RPMI7951 (cell line): ENCODE data around the gene VPS18. TPM values are rescaled to one million over a fixed set of nuclear protein-coding genes. Genes with fewer than 3 reads are reported as not detected.

ENCODE experiments used
- DNase-seq: peaks from one replicate; pipeline ENCODE4 v3.0.0-alpha.2; 2012; ENCODE audit warnings: low read depth
- total RNA-seq: library from RNA; depleted of rRNA; stranded (reverse); fragments of >200 nt; shearing (Covaris generic); gene quantifications from 2 replicates; pipeline ENCODE4 v1.2.3, GENCODE V29; 2014

VPS18 gene
- total RNA-seq, 1 experiment from 2014 or later, result 14.9 TPM

DNA sequence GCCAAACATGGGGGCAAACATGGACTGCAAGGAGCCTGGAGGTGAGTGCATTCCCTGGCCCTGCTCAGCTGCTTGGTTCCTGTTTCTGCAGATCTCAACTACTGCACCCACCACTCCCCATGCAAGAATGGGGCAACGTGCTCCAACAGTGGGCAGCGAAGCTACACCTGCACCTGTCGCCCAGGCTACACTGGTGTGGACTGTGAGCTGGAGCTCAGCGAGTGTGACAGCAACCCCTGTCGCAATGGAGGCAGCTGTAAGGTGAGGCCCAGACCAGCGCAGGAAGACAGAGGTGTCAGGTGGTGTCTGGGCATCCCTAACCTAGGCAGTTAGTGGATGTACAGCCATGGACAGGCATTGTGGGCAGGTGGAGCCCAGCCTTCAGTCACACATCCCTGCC lies 40.2 kb downstream of the VPS18 start:
- DNase-seq, result no peak

GRCh38 chr15:40936234-40936708 lies 42.0 kb downstream of the VPS18 start:
- no peak for DNase-seq

DNA sequence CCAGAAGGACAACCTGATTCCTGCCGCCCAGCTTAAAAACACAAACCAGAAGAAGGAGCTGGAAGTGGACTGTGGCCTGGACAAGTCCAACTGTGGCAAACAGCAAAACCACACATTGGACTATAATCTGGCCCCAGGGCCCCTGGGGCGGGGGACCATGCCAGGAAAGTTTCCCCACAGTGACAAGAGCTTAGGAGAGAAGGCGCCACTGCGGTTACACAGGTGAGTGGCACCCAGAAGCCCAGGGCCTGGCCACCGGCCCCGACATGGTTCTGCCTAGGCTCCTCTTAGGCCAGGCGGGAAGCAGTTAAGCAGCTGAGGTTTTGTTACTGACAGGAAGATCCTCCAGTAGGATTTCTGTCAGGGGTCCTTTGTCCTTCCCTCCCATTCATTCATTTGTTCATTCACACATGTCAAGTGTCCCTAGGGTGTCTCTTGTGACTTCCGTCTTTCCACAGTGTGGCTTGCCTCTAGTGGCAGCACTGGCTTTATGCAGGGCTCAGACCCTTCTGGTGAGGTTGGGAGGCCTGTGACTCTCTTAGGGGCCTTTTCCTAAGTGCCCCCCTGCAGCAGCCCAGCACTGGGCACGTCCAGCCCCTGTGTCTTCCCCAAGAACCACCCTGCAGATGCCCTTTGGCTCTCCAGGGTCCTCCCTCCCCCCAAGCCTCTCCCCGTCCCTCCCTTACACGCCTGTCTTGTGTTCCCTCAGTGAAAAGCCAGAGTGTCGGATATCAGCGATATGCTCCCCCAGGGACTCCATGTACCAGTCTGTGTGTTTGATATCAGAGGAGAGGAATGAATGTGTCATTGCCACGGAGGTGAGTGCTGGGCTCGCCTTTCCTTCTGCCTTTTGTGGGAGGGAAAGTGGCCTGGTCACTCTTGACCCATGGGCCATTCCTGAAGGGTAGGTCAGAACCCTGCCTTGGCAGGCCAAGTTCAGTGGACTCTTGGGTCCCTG lies 42.7 kb downstream of the VPS18 start:
- DNase-seq, result no peak

GRCh38 chr15:40937762-40938535 lies 43.7 kb downstream of the VPS18 start:
- DNase-seq, result peak; percentile 56

DNA sequence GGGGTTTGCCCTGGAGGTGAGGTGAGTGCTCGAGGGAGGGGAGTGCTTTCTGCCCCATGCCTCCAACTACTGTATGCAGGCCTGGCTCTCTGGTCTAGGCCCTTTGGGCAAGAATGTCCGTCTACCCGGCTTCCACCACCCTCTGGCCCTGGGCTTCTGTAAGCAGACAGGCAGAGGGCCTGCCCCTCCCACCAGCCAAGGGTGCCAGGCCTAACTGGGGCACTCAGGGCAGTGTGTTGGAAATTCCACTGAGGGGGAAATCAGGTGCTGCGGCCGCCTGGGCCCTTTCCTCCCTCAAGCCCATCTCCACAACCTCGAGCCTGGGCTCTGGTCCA lies 44.3 kb downstream of the VPS18 start:
- no peak for DNase-seq

GRCh38 chr15:40940296-40940801 lies 46.1 kb downstream of the VPS18 start:
- no peak for DNase-seq

- DNase-seq, result no peak
Measured at GRCh38 chr15:40941068-40941527, 46.8 kb downstream of the VPS18 start.

- peak; percentile 88 for DNase-seq
Measured at GRCh38 chr15:40941528-40942336, 47.5 kb downstream of the VPS18 start.

DNA sequence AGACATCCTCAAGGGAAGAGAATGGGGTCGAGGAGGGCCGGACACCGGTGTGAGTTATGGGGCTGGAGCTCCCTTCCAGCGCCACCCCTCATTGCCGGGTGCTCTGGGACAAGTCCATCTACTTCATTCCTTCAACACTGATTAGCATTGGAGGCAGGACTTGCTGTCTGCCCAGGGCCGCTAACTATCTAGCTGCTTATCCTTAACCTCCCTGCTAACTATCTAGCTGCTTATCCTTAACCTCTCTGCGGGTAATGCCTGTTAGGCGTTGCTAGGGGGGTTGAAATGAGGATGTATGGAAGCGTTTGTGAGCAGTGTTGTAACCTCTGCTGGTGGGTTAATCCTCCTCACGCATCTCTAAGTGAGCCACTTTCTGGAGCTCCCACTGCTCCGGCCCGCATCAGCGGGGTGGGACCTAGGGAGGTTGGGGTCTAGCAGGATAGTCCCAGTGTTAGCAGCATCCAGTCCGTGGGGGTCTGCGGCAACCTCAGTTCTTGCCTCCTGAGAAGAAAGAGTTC lies 48.1 kb downstream of the VPS18 start:
- DNase-seq, result no peak

DNA sequence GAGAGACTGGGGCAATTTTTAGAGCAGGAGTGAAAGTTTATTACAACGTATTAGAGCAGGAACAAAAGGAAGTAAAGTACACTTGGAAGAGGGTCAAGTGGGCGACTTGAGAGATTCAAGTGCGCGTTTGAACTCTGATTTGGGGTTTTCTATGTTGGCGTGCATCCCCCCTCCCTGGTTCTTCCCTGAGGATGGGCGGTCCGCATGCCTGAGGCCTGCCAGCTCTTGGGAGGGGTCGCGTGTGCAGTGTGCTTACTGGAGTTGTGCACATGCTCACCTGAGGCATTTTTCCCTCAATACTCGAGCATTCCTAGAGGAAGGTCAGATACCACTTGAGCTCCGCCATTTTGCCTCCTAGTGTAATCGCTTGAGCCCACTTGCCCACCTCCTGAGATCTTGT lies 48.6 kb downstream of the VPS18 start:
- no peak for DNase-seq

DNA sequence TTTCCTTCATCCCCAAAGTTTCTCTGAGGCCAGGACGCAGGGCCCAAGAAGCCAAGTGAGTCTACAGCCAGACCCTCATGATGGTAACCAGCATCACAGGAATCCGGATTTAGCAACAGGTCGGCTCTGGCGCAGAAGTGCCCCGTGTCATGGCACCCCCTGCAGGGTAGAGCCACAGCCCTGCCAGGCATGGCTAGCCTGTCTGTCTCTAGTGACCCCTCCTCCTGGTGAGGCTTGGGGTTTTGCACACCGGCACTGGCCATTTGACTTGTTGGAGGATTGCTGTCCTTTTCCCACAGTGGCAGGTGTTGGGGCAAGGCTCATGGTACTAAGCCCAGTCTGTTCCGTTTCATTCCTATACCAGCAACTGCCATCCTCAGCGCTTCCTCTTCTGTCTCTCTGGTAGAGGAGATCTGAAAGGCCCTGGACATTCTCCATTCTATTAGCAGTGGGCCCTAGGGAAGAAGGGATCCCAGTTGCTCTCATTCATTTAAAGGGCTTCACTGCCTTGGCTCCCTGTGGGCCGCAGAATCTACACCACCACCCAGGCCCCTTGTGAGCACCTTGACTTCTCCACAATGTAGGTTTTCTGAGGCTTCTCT lies 49.6 kb downstream of the VPS18 start:
- DNase-seq, result no peak

GRCh38 chr15:40944510-40945296 lies 50.5 kb downstream of the VPS18 start:
- DNase-seq, result no peak

GRCh38 chr15:40948706-40949473 lies 54.6 kb downstream of the VPS18 start:
- no peak for DNase-seq

DNA sequence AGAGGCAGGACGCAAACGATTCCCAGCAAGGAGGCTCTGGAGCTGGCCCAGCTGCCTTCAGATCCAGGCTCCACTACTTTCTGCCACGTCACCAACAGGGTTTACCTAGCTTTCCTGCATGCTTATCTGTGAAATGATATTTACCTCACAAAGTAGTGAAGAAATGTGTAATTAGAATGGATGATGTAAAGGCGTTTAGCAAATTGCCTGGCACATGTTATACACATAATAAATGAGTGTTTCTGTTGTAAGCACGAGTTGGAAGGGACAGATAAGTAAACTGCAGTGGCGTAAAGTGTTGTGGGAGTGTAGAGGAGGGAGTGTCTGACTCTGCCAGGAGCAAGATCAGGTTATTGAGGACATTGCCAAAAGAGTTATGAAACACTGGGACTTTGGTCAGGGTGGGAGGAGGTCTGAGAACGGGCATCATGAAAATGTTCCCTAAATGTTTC lies 55.5 kb downstream of the VPS18 start:
- DNase-seq, result no peak

DNA sequence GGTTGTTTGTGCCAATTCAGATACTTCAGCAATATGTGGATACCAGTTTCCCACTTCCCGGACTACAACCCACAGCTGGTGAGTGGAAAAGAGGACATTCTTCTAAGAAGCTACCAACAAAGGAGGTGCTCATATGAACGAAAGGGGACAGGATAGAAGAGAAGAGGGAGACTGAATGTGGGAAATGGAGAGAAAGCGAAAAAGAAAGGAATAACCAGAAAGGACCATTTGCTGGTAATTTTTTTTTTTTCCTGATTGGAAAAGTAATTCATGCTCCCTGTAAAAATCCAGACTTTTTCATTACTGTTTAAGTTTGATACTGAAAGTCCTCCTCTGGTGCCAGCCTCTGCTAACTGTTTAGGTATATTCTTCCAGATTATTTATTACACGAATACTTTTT lies 57.5 kb downstream of the VPS18 start:
- DNase-seq, result no peak

DNA sequence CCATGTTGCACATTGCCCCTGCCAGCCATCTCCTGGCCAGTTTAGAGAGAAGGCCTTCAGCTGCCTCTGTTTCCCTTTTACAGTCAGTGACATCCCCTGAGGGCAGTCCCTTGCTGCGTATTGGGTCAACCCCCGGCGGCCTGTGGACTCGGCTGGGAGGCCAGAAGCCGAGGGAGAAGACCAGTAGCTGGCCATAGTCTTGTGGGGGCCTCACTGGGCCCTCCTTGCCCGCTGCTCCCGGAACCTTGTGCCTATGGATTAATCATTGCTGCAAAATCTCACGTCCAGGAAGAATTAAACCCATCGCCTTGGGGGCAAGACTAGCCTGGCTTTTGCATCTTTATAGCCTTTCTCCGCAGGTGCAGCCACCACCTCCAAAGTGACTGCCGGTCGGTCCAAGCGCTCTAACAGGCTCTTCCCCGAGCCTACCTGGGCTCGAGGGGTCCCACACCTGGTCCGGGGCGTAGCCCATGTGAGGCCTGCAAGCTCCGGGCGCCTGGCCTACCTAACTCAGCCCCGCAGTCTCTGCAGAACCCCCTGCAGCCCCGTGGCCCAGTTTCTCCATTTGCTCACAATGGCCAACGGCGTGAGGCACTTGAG lies 58.2 kb downstream of the VPS18 start:
- DNase-seq, result no peak

DNA sequence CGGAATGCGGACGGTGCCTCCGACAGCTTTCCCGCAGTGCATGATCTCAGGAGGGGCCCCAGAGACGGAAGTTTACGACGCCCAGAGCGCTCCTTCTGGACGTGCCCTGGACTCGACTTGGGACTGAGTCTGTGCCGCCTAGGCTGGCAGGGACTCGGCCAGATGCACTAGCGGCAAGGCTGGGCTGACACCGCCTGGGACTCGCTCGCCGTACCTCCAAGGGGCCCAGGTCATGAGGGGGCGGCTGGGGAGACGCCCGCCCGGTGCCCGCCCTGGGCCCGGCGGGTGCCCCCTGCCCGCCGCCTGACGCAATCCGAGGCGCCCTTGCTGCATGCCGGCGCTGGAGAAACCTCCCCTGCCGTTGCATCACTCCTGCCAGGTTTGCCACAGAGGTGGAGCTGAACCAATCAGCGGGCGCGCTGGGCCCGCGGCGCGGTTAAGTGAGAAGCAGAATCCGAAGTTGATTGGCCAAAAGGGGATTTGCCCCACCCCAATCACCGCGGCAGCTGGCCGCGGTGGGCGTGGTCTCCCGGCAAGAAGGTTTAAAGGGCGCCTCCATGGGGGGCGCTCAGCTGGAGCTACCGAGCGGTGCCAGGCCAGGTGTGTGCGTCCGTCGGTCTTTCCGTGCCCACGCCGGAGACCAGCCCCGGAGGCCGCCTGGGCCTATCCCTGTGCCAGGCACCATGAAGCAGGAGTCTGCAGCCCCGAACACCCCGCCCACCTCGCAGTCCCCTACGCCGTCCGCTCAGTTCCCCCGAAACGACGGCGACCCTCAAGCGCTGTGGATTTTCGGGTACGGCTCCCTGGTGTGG lies 58.9 kb downstream of the VPS18 start, which contains the start of gene CHAC1:
CHAC1 (plus strand) TSS at position 571 of the 812 bp plus-strand sequence; CDS start at position 684, 113 bp downstream.
- DNase-seq, result peak; percentile 95
